ENCODE measurements around the gene HNRNPA3. TPM values are rescaled to one million over a fixed set of nuclear protein-coding genes. Genes with fewer than 3 reads are reported as not detected.

Gene HNRNPA3
- total RNA-seq, 1 donor from 2014 or later: 95.7 TPM

DNA sequence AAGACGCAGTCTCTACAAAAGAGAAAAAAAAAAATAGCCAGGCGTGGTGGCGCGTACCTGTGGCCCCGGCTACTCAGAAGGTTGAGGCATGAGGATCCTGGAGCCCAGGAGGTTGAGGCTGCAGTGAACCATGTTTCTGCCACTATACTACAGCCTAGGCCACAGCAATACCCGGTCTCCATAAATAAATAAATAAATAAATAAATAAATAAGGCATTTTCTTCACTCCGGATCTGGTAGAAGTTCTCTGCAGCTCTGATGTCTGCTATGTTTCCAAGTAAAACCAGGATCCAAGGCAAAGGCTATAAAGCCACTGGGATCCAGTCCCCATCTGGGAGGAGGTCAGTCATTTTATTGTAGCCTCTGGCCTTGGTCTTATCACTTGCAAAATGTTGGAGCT lies 36.4 kb downstream of the HNRNPA3 start:
- DNase-seq (ENCODE audit: low spot score): no peak
- intact Hi-C loops (cut with DNase I): no loop called here

DNA sequence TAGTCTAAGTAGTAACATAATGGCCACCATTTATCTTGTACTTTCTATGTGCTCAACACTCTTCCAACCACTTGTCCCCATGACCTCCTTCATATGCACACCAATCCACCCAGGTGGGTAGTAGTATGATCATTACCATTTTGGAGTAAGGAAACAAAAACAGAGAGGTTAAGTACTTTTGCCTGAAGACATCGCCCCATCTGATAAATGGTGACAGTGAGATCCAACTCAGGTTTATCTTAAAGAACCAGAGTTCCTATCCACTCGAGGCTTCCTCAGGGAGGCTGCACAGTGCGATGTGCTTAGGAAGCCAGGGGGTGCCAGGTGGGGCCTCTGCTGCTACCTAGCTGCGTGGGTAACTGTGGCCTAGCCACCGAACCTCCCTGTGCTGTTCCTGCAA lies 37.9 kb downstream of the HNRNPA3 start:
- no peak for DNase-seq (ENCODE audit: low spot score)
- intact Hi-C loops (cut with DNase I): no loop called here

DNA sequence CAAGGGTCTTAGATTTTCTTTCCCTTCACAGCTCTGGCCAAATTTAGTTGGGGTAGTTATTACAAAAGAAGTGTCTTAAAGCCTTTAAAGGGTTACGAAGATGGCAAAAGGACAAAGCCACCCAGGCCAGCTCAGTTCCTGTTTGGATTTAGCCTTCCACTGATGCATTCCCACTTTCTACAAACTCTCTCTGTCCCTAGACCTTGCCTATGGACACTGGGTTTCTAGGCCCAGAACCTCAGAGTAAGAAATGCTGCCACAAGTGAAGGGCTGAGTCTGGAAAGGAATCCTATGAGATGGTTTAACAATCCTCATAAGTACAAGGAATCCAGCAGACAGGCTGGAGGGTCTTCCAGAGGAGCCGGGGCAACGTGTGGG lies 38.6 kb downstream of the HNRNPA3 start:
- no peak for DNase-seq (ENCODE audit: low spot score)
- intact Hi-C loops (cut with DNase I): no loop called here

DNA sequence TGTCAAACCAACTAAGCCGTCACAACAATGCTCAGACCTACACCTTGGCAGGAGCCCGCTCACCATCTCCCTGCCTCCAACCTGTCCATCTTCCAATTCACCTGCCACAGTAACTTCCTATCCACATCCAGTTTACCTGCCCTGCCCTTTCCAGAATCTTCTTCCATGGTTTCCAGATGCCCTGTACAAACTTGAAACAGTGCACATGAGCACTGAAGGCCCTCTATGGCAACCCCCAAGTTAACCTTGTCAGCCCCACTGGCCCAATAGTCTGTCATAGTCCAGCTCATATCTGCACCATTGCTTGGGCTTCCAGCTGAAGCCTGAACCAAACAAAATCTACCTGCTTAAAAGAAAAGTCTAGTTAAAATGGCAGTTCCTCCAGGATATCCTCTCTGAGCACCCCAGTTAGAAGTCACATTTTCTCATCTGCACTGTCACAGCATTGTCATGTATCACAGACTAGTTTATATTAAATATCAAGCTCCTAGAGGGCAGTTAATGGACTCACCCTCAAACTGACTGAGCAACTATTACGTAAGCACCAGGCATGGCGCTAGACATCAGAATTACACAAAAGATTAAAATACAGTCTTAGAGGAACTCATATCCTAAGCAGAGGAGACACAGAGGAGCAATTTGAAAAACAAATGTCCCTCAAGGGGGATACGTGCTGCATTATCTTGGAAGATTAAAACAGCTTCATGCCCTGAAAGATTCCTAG lies 40.4 kb downstream of the HNRNPA3 start:
- intact Hi-C loops (cut with DNase I): no loop called here
- DNase-seq (ENCODE audit: low spot score): no peak

DNA sequence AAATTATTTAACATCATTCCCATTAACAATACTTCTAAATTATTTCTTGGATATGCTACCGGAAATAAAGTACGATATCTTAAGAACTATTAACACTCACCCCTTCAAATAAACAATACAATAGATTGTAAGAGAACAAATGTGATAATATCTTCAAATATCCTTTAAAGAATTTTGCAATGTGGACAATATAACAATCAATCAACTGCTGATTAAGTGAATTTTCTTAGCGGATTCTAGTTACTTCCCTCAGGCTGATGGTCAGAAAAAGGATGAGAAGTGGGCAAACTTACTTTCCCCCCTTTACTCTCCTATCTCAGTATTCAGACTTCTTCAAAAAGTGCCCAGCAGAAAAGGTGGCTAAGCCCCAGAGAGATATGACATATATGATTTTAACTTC lies 41.1 kb downstream of the HNRNPA3 start:
- no peak for DNase-seq (ENCODE audit: low spot score)
- intact Hi-C loops (cut with DNase I): no loop called here

DNA sequence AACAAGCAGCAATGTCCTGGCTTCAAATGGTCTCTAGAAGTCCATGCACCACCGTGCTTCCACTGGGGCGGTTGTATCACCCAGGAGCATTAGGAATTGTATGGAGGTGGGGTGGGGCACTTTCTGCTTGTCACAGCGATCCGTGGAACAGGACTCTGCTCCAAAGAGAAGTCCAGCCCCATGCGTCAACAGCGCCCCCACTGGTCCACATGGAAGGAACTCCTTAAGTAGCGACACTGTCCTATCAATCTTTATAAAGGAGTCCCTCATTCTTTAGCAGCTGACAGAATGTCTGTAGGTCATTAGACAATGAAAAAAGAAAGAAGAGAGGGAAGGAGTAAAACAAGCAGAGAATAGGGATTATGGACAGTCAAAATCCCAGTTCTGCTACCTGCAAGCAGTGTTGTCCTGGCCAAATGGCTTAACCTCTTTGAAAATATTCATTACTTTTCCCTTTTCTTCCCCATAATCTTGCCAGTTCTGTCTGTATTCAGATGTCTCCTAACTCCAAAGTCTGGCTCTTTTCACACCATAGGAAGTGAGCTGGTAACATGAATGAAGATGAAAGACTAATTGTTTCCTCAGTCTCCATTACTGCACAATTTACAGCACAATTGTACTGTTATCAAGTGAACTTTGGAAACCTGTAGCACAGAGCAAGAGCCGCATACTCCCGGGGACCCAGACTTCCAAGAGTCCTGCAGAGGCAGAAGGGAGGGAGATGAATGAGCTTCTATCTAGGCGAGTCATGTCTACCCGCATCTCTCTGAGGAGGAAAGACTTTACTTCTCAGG lies 42.0 kb downstream of the HNRNPA3 start:
- DNase-seq (ENCODE audit: low spot score): no peak
- intact Hi-C loops (cut with DNase I): no loop called here

DNA sequence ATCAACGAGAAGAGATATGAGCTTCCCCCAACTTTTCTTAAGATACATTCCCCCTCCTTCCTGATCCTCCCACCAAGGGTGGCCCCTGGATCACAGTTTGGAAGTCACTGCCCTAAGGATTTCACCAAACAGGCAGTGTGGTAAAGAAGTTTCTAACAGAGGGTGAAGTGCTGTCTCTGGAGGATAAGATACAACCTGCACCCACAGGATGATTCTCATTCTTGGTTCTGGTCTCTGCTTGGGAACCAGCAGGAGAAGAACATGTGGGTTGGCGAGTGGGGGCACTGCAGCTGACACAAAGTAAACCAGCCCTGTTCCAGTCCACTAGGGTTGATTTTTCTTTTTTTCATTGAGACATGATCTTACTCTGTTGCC lies 42.6 kb downstream of the HNRNPA3 start:
- intact Hi-C loops (cut with DNase I): no loop called here
- no peak for DNase-seq (ENCODE audit: low spot score)

DNA sequence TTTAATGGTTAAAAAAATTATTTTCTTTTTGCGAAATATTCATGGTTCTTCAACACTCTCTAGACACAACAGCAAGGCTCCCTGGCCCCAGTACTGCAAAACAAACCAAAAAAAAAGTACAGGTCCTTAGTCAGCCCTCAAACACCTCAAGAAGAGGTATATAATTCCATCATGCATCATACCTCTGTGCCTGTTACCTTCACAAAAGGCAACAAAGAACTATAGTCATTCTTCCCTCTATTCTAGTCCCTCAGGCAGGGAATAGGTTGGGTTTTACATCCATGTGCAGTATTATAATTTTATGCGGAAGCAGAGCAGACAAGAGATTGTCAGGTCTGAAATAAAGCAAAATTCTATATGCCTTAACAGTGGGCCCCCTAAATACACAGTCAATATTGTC lies 43.4 kb downstream of the HNRNPA3 start:
- DNase-seq (ENCODE audit: low spot score): no peak
- intact Hi-C loops (cut with DNase I): no loop called here

DNA sequence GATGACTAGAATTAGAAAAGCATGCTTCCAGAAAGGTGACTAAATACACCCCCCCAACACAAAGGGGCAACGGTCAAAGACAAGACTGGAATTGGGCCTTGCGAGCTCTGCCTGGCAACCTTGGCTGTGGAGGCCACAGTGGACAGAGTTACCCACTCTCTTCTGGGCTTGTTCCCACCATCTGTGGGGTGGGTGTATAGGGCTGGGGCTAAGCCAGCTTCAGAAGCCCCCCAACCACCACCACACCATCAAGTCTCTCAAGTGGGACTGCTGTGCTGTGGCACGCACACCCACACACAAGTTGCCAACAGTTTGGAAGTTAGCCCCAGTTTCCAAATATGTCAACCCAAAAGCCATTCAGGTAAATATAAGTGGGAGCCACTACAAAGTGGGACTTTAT lies 44.1 kb downstream of the HNRNPA3 start:
- intact Hi-C loops (cut with DNase I): no loop called here
- DNase-seq (ENCODE audit: low spot score): no peak

DNA sequence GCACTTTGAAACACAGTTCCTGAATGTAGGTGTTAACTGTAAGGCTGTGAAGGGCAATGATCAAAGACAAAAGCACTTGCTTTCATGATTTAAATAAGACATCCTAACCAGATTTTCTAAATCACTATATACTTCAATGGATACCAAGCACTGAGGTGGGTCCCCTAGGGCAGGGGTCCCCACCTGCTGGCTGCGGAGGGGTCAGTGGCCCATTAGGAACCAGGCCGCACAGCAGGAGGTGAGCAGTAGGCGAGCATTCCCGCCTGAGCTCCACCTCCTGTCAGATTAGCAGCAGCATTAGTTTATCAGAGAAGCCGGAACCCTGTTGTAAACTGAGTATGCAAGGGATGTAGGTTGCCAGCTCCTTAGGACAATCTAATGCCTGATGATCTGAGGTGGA lies 44.9 kb downstream of the HNRNPA3 start:
- no peak for DNase-seq (ENCODE audit: low spot score)
- intact Hi-C loops (cut with DNase I): no loop called here

DNA sequence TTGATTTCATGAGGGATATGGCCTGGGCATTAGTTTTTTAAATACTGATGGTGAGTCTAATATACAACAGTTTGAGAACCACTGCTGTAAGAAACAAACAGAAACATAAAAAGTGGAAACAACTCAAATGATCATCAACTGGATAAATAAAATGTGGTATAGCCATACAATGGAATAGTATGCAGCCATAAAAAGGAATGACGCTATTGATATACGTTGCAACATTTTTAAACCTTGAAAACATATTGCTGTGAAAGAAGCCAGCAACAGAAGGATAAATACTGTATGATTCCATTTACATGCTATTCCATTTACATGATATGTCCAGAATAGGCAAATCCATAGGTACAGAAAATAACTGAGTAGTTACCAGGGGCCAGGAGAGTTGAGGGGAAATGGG lies 45.5 kb downstream of the HNRNPA3 start:
- intact Hi-C loops (cut with DNase I): no loop called here
- no peak for DNase-seq (ENCODE audit: low spot score)

DNA sequence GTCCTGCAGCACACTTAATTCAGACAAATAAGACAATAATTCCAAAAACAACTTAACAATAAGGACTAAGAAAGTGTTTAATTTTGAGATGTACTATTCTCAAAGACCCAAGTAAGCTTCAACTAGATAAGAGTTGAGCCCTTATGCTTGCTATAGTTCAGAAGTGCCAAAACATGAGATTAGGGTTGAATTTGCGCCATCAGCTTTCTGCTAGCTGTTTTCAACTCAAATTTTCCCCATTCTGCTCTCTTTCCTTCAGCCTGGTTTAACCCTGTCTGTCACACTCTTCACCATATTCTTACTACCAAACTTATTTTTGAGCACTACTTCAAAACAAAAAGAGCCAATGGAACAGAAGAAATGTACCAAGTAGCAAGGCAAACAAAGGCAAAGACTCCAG lies 47.8 kb downstream of the HNRNPA3 start:
- intact Hi-C loops (cut with DNase I): no loop called here
- no peak for DNase-seq (ENCODE audit: low spot score)

DNA sequence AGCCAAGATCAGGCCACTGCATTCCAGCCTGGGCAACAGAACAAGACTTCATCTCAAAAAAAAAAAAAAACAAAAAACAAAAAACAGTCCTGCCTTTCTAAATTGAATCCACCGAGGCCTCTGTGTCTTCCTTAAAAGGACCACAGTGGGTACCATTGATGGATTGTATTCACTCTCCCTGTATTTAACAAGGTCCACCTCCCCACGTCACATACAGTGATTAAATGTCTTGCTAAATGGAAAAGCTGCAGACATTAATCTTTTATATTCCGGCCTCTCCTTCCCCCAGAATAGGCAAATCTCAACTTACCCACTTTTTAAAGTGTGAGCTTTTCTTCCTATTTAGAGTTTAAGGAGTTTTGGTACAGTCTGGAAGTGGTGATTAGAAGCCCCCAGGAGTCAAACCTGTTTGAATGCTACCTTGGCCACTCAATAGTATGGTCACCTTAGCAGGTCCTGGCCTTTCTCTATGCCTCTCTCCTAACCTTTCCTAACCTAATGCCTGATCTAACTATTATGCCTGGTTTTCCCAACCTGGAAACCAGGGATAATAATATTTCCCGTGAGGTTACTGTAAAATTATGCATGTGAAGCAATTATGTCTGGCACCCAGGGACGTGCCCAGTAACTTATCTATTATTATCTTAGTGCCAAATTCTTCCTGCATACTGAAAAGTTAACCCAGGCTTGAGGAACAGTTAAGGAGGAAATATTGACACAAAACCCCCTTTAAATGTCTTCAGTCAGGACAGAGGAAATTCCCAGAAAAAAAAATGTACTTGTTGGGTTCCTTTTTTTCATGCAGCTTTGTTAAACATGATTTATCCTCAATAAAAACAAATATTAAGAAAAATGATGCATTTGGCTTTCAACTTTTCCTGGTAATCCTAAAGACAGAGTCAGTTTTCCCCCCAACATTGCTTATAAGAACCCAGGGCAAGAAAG lies 48.8 kb downstream of the HNRNPA3 start:
- DNase-seq (ENCODE audit: low spot score): no peak
- intact Hi-C loops (cut with DNase I): loop anchor here (2.0 kb wide), 1 partner anchor 25 kb away; no protein-coding TSS in a partner anchor

DNA sequence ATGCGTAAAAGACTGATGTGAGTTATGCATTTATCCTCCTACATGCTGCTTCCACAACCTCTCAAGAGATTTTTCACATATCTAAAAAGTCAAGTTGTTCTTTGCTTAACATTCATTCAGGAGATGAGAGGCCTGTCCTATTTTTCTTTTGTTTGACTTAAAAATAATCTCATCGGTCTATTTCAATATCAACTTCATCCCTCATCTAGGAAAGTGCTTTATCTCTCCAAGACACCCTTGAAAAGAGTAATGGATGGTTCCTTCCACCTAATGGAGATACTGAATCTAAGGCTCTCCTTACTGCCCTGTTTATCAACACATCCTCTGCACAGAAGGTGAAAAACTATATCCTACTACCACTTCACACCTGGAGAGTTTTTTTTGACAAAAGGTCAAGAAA lies 49.5 kb downstream of the HNRNPA3 start:
- DNase-seq (ENCODE audit: low spot score): no peak
- intact Hi-C loops (cut with DNase I): loop anchor here (2.0 kb wide), 1 partner anchor 25 kb away; no protein-coding TSS in a partner anchor

DNA sequence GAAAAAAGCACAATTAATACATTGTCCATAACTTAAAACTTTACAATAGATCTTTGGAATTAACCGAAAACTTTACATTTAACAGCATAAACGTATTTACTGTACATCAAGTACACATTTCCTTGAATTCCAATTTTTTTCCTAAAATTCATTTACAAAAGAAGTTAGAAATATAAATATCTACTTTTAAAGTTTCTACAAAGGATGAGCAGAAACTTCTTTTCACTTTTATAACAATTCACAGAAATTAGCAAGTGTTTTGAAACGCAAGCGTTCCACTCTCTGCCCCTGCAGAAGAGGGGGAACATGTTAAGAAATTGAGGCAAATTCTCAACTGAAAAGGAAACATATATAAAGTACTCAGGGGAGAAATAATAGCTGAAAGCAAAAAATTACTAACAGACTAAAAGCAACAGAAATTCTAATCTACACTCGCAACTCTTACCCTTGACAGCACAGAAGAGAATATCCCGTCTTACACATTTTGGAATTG lies 50.4 kb downstream of the HNRNPA3 start:
- intact Hi-C loops (cut with DNase I): loop anchor here (1.0 to 2.0 kb wide), 2 partner anchors 21 to 26 kb away; no protein-coding TSS in a partner anchor
- DNase-seq (ENCODE audit: low spot score): no peak

DNA sequence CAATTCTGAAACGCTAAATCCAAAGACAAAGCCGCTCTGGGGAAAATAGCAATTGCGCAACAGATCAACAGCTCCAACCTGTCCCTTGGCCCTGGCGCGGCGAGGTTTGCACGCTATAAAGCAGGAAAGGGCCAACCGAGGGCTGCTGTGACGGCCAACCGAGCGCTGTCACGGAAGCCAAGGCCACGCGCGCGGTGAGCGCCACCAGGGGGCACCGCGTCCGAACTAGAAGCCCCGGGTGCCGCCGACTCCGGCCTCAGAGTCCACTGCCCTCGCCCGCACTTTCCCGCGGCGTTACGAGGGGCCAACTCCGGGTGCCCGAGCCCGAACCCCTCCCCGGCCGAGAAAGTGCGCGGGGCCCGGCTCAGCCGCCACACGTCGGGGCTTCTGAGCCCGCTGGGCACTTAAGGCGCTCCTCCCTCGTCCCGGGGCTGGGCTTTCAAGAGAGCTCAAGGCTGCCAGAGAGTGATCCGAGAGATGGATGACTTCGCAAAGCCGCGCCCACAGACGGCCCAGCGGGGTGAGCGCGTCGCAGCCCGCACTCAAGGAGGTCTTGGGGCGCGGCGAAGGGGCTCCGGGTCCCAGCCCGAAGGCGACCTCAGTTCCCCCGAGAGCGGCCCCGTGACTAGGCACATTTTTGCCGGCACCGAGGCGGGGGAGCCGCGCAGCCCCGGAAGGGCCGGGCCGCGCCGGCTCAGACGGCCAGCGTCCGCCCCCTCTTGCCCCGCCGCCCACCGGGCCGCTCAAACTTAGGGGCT lies 51.0 kb downstream of the HNRNPA3 start:
- intact Hi-C loops (cut with DNase I): loop anchor here (1.0 to 2.0 kb wide), 4 partner anchors 21 to 51 kb away; partner anchors contain the start of gene HNRNPA3
- DNase-seq (ENCODE audit: low spot score): peak; percentile 99

DNA sequence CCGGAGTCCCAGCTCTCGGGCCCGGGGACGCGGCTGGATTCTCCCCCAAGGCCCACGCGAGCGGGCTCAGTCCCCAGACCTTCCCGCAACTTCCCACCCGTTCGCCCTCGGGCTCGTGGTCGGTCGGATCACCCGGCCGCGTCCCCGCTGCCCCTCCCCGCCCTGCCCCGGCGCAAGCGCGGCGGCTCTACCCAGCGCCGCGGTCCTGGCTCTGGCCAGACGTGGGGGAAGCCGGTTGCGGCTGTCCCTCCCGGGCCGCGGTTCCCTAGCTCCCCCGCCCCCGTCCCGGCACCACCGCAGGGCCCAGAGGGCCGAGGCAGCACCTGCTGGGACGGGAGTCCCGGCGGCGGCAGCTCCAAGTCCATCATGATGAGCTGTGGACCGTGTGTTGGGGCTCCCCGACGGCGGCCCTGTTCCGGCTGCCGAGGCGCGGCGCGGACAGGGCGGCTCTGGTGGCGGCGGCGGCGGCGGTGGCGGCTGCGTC lies 51.7 kb downstream of the HNRNPA3 start:
- no peak for DNase-seq (ENCODE audit: low spot score)
- intact Hi-C loops (cut with DNase I): loop anchor here (1.0 to 2.0 kb wide), 2 partner anchors 31 to 52 kb away; partner anchors contain the start of gene HNRNPA3

DNA sequence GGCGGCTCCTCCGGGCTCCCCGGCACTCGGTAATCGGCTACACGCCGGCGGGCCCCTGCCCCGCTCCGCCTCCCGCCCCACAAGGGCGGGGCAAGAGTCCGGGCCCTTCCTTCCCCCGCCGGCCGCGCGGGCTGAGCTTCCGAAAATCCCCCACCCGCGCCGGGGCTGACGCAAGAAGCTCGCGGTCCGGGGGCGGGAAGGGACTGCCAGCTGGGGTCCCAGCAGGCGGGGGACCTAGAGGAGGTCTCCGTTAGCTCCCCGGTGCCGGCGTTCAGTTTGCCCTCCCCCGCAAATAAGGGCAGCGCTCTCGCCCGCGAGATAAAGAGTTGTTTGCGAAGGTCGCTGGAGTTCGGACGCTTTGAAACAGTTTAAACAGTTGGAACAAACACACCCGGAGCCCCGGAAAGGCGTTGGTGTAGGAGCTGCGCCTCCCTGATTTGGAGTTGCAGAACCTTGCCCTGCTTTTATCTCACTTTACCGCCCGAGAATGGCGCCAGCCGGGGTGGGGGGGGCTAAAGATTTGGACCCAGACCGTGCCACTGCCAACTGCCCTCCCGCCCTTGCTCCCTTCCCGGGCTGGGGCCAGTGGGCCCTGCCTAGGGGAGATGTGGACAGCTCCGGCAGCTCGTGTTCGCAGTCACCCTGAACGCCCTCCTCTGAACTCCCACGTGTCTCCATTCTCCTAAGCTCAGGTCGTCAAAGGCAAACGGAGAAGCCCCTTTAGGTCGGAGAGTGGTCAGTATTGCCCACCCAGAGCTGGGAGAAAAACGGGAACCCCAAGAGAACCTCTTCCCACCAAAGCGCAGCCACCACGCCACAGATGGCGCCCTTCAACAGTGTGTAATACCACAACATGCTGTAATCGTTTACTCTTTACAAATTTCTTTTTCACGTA lies 52.3 kb downstream of the HNRNPA3 start, which contains the start of gene NFE2L2:
Gene NFE2L2, minus strand, starts transcription at position 35 of the 895 bp plus-strand sequence. CDS start 151 bp downstream, outside the sequence.
- intact Hi-C loops (cut with DNase I): loop anchor here (1.0 to 2.0 kb wide), 3 partner anchors 30 to 100 kb away; partner anchors contain the start of gene HNRNPA3
- DNase-seq (ENCODE audit: low spot score): peak; percentile 97

Data from cardiac septum (tissue), 1 donor.